Activated T-helper 1 cell treated with Interleukin-2 at 50 U/mL for 16 hours (primary cell): ENCODE results near the gene DNAJC16.

Experiments used
- DNase-seq: peaks from one replicate; pipeline ENCODE4 v3.0.0-alpha.2; 2020; ENCODE audit warnings: low read depth

Gene DNAJC16

DNA sequence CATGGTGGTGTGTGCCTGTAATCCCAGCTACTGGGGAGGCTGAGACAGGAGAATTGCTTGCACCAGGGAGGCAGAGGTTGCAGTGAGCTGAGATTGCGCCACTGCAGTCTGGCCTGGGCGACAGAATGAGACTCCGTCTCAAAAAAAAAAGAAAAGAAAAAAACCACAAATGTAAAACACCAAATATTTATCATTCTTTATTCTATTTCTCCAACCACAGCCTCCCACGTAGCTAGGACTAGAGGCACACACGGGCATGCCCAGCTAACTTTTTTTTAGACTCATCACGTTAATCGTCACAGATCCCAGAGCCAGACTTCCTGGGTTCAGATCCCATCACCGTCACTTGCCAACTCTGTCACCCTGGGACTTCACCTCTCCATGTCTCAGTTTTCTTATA, 13.5 kb downstream of the DNAJC16 start:
- DNase-seq, result no peak

DNA sequence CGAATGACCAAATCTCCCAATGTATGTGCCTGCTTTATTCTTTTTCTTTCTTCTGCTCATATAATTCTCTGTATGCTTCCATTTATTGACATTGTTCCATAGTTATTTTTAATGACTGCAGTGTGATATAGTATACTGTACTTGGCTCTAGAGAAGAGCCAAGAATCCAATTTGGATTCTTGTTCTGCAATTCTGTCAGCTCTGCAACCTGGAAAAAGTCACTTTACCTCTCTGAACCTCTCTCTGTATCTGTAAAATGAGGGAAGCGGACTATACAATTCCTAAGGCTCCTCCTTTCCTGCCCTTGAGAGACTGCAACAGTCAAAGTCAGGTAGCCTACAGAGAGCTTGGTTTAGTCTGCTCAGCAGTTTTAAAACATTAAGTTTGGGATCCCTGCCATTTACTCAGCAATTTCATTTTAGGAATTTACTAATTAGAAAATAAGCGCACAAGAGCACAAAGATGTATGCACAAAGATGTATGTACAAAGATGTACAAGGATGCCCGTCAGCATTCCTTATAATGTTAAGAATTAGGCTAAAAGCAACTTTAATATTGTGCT, 14.7 kb downstream of the DNAJC16 start:
- DNase-seq, result no peak

DNA sequence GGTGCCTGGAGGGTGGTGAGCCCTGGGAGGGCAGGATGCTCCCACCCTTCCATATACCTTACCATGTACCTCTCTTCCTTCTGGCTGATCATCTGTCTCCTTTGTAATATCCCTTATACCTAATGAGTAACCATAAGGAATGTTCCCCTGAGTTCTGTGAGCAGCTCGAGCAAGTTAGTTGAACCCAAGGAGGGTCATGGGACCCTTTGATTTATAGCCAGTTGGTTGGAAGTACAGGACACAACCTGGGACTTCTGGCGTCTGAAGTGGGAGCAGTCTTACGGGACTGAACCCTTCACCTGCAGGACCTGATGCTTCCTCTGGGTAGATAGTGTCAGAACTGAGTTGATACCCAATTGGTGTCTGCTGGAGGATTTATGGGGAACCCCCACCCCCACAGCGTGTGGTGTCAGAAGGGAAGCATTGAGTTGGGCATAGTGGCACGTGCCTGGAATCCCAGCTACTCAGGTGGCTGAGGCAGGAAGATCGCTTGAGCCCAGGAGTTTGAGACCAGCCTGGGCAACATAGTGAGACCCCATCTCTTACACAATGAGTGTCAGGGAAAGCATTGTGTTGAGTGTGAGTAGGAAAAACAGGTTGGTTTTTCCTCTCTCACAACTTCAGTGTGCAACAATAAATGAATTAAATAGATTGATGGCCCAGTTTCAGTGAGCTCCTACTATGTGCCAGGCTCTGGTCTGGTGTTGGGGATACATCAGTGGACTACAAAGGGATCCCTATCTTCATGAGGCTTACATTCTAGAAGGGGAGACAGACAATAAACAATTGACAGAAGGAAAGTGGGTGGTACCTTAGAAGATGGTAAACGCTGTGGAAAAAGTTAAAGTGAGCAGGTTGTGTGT, 16.0 kb downstream of the DNAJC16 start:
- DNase-seq, result no peak

DNA sequence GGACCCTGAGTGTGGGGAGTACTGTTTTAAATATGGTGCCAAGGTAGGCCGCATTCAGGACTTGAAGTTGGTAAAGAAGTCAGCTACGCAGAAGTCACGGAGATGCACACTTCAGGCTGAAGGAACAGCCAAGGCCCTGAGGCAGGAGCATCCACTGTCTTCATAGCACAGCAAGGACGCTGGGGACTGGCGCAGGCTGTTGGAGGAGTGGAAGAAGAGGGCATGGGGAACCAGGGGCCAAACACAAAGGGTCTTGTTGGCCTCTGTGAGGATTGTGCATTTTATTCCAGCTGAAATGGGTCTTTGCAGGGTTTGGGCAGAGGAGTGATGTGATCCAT, 16.6 kb downstream of the DNAJC16 start:
- no peak for DNase-seq

DNA sequence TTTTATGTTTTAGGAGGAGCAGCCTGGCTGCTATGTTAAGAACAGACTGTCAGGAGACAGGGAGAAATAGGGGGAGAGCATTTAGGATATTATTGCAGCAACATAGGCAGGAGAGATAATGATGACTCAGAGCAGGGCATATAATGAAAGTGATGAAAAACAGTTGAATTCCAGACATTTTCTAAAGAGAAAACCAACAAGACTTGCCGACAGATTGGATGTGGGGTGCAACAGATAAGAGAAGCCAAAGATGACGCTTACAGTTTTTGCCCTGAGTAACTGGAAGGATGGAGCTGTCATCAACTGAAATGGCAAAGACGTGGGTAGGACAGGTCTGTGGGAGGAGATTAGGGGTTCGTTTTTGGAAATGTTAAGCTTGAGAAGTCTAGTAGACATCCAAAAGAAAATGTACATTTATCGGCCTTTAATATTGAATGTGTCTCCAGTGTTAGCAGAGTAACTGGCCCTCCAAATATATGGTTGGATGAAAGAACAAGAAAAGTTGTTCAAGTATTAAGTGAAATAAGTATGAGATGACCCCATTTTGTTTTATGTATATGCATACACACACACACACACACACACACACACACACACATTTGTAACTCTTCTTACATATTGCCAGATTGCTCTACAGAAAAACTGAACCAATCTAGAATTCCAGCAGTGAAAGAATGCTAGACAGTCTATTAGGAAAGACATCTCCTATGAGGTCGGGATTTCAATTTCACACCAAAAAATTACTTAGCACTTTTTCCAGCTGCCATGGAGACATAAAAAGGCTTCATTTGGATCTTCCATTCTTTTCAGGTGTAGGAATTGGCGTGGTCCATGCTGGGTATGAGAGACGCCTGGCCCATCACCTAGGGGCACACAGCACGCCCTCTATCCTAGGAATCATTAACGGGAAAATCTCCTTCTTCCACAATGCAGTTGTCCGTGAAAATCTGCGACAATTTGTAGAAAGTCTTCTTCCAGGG, 17.2 kb downstream of the DNAJC16 start:
- DNase-seq, result no peak

DNA sequence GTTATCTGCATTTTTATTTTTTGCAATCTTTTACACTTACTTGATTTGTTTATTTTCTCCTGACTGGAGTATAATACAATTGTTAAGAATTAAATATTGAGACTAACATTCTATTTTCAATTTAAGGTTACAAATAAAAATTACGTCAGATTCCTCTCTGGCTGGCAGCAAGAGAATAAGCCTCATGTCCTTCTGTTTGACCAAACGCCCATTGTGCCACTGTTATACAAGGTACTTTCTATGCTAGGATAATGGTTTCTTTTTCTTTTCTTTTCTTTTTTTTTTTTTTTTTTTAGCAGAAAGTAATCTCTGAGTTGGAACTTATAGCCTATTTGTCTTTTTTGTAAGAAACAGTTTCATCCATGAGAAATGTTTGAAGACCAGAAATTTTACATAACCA, 20.0 kb downstream of the DNAJC16 start:
- DNase-seq, result no peak

DNA sequence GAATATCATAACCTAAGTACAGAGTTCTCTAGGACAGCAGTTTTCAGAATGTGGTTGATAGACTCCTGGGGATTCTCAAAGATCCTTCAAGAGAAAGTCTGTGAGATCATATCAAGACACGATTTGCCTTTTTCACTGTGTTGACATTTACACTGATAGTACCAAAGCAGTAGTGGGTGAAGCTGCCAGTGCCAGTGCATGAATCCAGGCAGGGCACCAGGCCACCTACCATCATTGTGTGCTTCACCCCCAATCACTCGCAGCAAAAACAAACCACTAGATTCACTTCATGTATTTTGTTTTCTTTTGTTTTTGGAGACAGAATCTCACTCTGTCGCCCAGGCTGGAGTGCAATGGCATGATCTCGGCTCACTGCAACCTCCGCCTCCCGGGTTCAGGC, 23.9 kb downstream of the DNAJC16 start:
- DNase-seq, result no peak

DNA sequence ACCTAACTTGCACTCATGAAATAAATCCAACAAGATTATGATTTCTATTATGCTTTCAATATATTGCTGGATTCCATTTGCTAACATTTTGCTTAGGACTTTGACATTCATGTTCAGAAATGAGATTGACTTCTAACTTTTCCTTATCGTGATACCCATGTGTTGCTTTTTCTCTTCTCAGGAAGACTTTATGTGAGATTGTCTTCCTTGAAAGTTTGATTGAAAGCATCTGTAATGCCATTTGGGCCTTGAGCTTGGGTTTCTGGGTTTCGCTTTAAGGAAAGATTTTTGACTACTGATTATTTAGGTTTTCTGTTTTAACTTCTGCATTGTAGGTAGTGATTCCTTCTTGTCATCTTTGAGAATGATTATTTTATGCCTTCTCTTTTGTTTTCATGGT, 30.4 kb downstream of the DNAJC16 start:
- DNase-seq, result no peak

DNA sequence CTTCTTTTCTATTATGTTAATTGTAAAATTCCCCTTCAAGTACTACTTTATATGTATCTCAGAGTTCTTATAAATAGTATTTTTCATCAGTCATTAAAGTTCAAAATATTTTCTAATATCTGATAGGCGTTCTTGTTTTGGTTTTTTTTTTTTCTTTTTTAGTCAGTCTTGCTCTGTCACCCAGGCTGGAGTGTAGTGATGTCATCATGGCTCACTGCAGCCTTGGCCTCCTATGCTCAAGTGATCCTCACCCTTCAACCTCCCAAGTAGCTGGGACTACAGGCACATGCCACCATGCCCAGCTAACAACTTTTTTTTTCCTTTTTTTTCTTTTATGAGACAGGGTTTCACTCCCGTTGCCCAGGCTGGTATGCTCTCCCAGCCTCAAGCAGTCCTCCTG, 30.9 kb downstream of the DNAJC16 start:
- no peak for DNase-seq

DNA sequence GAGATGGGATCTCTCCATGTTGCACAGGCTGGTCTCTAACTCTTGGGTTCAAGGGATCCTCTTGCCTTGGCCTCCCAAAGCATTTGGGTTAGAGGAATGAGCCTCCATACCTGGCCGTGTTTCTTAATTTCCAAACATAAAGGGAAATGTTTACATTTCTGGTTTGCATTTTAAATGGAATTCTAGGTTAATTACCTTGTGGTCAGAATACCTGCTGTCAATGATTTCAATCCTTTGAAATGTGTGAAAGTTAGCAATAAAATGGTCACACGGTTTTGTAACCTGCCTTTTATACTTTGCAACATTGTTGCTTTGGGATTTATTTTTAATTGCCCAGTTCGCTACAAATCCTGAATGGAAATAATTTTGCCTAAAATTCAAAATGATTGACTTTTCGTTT, 31.9 kb downstream of the DNAJC16 start:
- DNase-seq, result no peak

DNA sequence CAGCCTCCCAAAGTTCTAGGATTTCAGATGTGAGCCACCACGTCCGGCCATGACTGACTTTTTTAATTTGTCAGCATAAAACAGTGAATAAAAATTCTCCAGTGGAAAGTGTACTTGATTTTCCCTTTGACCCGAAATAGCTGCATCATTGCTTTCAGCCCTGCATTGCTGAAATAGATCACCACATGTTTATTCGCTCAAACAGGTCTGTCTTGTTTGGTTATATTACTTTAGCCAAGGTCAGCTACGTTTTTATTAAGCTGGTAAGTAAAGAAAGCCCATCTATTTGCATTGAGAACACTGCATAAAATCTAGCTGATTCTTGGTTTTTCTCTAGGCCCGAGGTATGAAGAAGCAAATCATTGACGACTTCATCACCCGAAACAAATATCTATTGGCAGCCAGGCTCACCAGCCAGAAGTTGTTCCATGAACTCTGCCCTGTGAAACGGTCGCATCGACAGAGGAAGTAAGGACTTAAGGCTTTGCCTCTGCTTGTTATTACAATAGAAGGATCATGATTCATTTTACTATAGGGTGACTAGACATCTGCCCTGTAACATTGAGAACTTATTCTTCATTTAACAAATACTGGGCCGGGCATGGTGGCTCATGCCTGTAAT, 32.7 kb downstream of the DNAJC16 start:
- DNase-seq, result no peak

DNA sequence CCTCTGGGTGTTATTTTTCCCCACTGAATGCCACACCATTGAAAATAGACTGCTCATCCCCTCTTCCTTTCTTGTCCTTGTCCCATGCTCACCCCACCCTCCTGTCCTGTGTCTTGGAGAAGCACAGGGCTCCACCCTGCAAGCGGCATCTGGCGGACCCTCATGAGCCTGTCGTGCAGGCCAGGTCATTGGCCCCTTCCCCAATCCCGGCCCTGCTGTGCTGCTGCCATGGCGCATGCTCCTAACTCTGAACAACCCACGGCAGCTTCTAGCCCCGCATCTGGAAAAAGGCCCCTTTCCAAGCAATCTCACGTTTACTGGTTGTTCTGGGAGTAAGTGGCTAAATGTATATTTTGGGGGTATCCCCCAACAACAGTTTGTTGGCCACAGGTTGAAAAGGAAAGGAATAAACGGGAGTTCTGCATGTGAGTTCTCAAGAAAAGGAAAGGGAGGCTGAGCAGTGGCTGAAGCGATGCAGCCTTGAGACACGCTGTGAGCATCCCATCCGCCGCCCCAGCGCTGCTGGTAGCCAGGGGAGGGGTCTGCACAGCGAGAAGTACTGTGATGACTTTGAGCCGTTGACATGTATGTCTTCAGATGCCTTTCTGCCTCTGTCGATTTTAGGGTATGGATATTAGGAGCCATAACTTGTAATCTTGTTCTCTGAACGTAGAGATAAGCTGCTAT, 41.9 kb downstream of the DNAJC16 start:
- no peak for DNase-seq

DNA sequence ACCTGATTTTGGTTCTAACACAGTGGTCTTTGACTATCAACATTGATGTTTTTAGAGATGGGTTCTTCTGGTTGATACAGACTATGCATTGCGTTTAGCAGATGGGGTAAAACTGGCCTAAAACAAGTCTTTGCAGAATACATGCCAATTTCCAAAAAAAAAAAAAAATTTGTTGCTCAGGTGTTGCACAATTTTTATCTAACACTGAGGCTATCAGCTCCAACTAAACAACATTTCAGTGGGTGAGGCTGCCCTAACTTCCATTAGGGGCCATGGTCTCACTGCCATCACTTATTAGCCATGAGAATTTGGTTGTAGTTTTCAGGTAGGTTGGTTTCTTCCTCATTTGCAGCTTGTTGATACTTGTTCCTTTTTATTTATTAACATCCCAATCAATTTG, 44.2 kb downstream of the DNAJC16 start:
- no peak for DNase-seq

DNA sequence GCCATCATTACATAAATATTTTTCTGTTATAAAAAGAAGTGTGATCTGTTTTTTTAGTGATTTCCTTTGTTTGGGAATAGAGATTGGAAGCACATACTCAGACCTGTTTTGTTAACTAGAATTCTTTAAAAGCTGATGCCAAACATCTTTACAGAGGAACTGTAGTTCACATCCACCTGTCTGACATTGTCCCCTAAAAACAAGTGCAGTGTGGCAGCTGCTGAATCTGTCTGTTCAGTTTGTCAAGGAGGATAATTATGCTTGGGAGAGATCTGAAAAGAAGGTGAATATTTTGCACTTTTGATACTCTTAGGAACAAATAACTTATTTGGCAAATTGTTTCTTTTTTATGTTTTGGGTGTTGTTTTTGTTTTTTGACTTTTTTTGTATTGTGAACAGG, 44.6 kb downstream of the DNAJC16 start:
- DNase-seq, result no peak

DNA sequence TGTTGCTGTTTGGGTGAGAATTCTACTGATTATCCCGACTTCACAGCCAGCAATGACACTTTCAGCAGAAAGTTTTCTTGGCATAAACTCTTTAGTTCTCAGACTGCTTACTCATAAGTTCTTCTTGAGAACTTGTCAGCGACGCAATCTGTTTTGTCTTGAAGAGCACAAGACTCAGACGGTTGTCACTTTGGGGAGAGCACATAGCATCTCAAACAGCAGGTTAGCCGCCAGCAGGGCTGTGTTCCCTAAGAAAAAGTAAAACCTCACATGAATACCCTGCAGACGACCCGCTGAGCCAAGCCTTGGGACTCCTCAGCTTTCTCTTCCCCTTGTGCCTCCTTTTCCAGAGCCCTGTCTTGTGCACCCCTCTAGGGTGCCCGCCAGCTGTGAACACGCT, 46.8 kb downstream of the DNAJC16 start:
- DNase-seq, result no peak

DNA sequence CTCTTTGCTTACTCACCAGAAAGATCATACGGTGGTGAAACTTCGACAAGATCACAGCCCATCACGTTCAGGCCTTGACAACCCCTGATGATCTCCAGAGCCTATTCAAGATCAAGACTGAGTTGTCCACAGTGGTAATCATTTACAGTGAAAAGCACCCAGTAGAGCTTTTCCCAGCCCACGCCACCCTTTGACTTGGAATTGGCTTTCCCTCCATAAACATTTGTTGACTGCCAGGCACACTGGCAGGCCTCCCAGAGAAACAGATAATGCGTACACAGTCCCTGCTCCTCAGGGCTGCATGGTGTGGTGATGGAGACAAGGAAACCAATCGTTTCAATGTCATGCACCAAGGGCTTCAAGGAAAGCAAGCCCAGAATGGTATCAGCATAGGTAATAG, 48.1 kb downstream of the DNAJC16 start:
- DNase-seq, result no peak

DNA sequence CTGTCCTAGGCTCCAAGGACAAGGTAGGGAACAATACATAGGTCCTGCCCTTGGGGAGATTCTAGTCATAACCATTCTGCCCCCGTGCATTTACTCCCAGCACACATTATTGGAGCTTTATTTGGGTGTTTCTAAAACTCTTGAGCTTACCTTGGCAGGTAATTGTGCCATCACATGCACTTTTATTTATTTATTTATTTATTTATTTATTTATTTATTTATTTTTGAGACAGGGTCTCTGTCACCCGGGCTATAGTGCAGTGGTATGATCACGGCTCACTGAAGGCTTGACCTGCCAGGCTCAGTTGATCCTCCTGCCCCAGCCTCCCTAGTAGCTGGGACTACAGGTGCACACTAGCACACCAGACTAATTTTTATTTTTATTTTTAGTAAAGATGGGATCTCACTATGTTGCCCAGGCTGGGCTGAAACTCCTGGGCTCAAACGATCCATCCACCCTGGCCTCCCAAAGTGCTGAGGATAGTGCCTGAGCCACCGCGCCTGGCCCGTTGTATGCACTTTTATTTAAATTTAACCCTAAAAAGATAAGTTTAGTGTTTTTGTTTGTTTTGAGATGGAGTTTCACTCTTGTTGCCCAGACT, 49.0 kb downstream of the DNAJC16 start:
- no peak for DNase-seq

DNA sequence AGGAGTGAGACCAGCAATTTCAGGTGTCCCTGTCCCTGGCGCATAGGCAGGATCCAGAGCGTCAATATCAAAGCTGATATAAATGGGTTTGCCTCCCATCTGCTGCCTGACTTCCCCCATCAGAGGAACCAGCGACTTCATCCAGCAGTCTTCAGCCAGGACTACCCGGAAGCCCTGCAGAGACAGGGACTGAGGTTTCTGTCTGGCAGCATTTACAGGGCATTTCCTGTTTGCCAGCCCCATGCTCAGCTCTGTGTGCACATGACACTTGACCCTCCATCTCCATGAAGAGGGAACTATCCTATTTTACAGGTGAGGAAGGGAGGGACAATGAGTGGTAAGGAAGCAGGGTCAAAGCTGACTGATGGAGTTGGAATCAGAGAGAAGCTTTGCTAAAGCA, 51.0 kb downstream of the DNAJC16 start:
- no peak for DNase-seq

DNA sequence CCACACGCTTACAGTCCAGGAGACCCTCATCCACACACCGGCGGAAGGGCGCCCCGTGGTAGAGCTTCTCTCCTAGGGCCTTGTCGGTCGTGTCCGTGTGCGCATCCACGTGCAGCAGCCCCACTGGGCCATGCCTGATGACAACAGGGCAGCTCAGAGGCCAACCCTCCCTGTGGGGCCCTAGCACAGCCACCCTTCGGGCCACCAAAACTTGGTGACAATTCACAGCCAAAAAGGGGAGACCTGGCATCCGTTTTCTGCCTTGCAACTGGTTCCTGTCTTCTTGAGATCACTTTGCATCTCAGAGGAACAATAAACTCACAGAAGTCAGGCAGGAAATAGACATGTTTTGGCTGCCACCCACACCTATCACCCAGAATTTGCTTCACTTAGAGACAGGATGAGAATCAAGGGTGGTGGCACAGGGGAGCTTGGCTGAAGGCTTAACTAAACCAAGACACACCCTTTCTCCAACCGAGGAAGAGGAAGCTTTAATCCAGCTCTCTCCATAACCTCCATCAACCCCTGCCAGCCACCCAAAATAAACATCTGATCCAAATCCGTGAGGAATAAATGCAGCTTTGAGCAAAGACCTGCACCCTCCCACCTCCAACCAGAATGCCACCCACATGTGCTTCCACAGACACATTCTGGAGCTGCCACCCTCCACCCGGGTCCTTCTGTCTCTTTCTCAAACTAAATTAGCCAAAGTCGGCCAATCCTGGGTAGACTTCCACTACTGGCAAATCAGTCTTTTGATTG, 52.5 kb downstream of the DNAJC16 start:
- DNase-seq, result no peak

DNA sequence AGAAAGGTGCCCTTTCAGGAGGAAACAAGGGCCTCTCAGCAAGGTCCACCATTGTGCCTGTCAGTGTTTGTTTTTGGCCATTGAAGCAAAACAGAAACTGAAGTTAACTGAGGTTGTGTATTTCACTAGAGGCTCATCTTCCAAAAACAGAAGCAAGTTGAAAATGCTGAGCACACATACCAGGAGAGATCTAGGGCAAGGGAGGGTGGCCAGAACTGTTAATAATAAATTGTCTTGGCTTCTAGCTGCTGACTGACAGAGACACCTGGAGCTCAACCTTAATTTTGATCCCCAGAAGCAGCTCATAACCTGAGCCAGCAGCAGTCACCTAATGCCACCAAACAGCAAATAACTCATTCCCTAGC, 53.0 kb downstream of the DNAJC16 start:
- DNase-seq, result no peak
